ENCODE data around the gene SPRN. TPM values are rescaled to one million over a fixed set of nuclear protein-coding genes. Genes with fewer than 3 reads are reported as not detected.

The SPRN gene
- total RNA-seq, 1 donor from 2014 or later: 2.0 TPM

DNA sequence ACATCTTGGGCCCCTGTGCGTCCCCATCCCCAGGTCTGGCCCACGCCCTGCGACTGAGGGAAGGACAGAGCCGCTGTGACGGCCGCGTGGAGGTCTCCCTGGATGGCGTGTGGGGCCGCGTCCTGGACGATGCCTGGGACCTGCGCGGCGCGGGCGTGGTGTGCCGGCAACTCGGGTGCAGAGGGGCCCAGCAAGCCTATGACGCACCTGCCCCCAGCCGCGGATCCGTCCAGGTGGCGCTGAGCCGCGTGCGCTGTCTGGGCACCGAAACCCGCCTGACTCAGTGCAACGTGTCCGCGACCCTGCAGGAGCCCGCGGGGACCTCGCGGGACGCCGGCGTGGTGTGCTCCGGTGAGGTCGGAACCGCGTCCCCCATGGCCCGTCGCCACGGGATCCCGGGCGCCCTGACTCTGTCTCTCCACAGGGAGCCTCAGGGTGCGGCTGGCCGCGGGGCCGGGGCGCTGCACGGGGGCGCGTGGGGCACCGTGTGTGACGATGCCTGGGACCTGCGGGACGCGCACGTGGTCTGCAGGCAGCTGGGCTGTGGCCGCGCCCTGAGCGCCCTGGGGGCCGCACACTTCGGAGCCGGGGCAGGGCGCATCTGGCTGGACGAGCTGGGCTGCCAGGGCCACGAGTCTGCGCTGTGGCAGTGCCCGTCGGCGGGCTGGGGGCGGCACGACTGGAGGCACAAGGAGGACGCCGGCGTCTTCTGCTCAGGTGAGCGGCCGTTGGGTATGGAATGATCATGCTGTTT is 35.2 kb upstream of the SPRN start:
- Mint-ChIP-seq H3K27ac (ENCODE audit: unreplicated experiment) (no peak overlapping the region), H3K4me3 (ENCODE audit: unreplicated experiment) (no peak overlapping the region), H3K4me1 (ENCODE audit: low read depth, unreplicated experiment) (no peaks in the 10 kb centered on the region), H3K9me3 (ENCODE audit: unreplicated experiment) (peaks cover 5% of the 10 kb centered on the region), H3K36me3 (ENCODE audit: unreplicated experiment) (peaks cover 7% of the 10 kb centered on the region), H3K27me3 (ENCODE audit: unreplicated experiment) (peaks cover 6% of the 10 kb centered on the region)
- no peak for DNase-seq
- TF ChIP-seq, protein P1, sequence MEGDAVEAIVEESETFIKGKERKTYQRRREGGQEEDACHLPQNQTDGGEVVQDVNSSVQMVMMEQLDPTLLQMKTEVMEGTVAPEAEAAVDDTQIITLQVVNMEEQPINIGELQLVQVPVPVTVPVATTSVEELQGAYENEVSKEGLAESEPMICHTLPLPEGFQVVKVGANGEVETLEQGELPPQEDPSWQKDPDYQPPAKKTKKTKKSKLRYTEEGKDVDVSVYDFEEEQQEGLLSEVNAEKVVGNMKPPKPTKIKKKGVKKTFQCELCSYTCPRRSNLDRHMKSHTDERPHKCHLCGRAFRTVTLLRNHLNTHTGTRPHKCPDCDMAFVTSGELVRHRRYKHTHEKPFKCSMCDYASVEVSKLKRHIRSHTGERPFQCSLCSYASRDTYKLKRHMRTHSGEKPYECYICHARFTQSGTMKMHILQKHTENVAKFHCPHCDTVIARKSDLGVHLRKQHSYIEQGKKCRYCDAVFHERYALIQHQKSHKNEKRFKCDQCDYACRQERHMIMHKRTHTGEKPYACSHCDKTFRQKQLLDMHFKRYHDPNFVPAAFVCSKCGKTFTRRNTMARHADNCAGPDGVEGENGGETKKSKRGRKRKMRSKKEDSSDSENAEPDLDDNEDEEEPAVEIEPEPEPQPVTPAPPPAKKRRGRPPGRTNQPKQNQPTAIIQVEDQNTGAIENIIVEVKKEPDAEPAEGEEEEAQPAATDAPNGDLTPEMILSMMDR (IDR thresholded peaks at IDR 0.05; ENCODE audit: partially characterized antibody, unreplicated experiment): no peak

DNA sequence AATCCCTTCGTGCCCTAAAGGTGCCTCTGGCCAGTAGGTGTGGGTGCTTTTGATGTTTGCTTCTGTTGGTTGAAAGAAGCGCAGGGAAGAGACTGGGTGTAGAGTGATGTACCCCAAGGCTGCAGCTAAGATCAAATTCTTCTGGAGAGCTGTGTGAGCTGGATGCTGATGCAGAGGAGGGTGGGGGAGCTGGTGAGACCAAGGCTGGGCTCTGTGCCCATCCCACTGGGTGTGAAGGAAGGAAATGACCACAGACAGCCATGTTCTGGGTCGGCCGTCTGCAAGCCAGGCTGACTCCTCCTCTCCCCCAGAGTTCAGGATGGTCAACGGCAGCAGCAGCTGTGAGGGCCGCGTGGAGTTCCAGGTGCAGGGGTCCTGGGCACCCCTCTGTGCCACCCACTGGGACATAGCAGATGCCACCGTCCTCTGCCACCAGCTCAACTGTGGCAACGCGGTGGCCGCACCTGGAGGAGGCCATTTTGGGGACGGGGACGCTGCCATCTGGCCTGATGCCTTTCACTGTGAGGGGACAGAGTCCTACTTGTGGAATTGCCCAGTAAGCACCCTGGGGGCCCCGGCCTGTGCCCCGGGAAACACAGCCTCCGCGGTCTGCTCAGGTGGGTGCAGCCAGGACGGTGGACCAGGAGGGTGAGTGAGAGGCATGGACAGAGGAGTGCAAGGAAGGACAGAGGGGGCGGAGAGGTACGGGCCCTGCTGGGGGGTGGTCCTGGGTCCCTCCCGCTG is 34.5 kb upstream of the SPRN start:
- no peak for DNase-seq
- Mint-ChIP-seq H3K4me3 (ENCODE audit: unreplicated experiment) (no peak overlapping the region), H3K4me1 (ENCODE audit: low read depth, unreplicated experiment) (no peaks in the 10 kb centered on the region), H3K36me3 (ENCODE audit: unreplicated experiment) (peaks cover 7% of the 10 kb centered on the region), H3K27ac (ENCODE audit: unreplicated experiment) (no peak overlapping the region), H3K27me3 (ENCODE audit: unreplicated experiment) (peaks cover 6% of the 10 kb centered on the region), H3K9me3 (ENCODE audit: unreplicated experiment) (peaks cover 3% of the 10 kb centered on the region)
- TF ChIP-seq, protein P1 (IDR thresholded peaks at IDR 0.05; ENCODE audit: partially characterized antibody, unreplicated experiment): no peak

DNA sequence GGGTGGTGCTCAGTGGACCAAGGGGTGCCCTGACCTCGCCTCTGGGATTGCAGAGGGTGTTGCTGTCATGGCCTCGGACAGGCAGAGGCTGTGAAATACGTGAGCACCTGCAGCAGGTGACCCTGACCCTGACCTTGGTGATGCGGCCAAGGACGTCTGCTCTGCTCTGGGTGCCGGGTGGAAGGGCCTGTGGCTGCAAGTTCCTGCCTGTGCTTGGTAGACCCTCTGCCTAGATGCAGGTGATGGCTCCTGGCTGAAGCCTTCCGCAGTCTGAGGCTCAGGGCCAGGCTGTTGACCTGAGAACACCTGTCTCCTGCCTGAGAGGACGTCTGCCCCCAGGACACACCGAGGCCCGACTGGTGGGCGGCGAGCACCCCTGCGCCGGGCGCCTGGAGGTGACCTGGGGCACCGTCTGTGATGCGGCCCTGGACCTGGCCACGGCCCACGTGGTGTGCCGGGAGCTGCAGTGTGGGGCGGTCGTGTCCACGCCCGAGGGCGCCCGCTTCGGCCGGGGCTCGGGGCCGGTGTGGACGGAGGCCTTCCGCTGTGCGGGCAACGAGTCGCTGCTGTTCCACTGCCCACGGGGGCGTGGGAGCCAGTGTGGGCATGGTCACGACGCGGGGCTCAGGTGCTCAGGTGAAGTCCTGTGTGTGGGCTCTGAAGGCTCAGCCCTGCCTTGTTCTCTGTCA is 33.7 kb upstream of the SPRN start:
- peaks cover 4% of the 10 kb centered on the region for H3K9me3 Mint-ChIP-seq (ENCODE audit: unreplicated experiment)

DNA sequence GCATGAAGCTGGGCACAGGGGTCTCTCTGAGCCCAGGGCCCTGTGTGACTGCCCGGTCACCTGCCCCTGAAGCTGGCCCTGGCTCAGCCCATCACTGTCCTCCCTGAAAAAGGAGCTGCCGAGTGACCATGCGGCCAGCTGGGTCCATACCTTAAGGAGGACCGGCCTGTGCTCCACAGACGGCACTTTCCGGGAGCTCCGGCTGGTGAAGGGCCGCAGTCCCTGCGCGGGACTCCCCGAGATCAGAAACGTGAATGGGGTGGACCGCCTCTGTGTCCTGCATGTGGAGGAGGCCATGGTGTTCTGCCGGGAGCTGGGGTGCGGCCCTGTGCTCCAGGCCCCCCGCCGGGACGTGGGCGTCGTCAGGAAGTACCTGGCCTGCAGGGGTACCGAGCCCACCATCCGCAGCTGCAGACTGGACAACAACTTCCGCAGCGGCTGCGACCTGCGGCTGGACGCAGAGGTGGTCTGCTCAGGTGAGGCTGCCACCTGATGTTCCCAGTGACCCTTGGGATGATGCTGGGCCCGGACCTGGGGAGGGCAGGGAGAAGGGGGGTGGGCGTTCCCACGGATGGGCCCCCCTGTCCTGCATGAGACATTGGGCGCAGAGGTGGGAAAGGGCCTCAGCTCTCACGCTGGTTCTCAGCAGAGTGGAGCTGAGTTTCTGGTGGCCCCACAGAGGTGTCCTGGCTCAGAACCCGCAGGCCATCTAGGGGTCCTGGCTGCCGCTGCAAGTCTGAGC is 32.8 kb upstream of the SPRN start:
- H3K4me3 Mint-ChIP-seq (ENCODE audit: unreplicated experiment): no peak overlapping the region
- TF ChIP-seq, protein P1 (IDR thresholded peaks at IDR 0.05; ENCODE audit: partially characterized antibody, unreplicated experiment): no peak
- H3K27me3 Mint-ChIP-seq (ENCODE audit: unreplicated experiment): peaks cover 2% of the 10 kb centered on the region
- DNase-seq: no peak
- H3K9me3 Mint-ChIP-seq (ENCODE audit: unreplicated experiment): peaks cover 5% of the 10 kb centered on the region
- H3K27ac Mint-ChIP-seq (ENCODE audit: unreplicated experiment): no peak overlapping the region
- H3K4me1 Mint-ChIP-seq (ENCODE audit: low read depth, unreplicated experiment): no peaks in the 10 kb centered on the region
- peaks cover 5% of the 10 kb centered on the region for H3K36me3 Mint-ChIP-seq (ENCODE audit: unreplicated experiment)

More for the DNA sequence above, 33.7 kb upstream of the SPRN start:
- no peak overlapping the region for H3K27ac Mint-ChIP-seq (ENCODE audit: unreplicated experiment)
- DNase-seq: no peak
- no peaks in the 10 kb centered on the region for H3K4me1 Mint-ChIP-seq (ENCODE audit: low read depth, unreplicated experiment)
- TF ChIP-seq, protein P1 (IDR thresholded peaks at IDR 0.05; ENCODE audit: partially characterized antibody, unreplicated experiment): no peak
- peaks cover 2% of the 10 kb centered on the region for H3K27me3 Mint-ChIP-seq (ENCODE audit: unreplicated experiment)
- peaks cover 3% of the 10 kb centered on the region for H3K36me3 Mint-ChIP-seq (ENCODE audit: unreplicated experiment)
- H3K4me3 Mint-ChIP-seq (ENCODE audit: unreplicated experiment): no peak overlapping the region
